ENCODE measurements around the gene RCOR1. TPM values are rescaled to one million over a fixed set of nuclear protein-coding genes. Genes with fewer than 3 reads are reported as not detected.
A peak's percentile ranks its signal among the peaks of the same experiment; 100 is the strongest.
"Not testable (repeated sequence)": the region's sequence is repeated elsewhere in the genome, so short reads cannot be mapped to it uniquely, and the experiment has no call there.

RCOR1 gene
- total RNA-seq, 2 experiments from 2014 or later, result 14.8 to 15.3 TPM

GRCh38 chr14:102760496-102761193 lies 168.2 kb downstream of the RCOR1 start:
- CTCF ChIA-PET, result interaction anchor here (0.7 to 1.3 kb wide), 4 partner anchors 11 to 332 kb away, joined by 3 to 4 read pairs (median 4); no protein-coding TSS in a partner anchor
- H3K27me3 Mint-ChIP-seq, result no peaks in the 10 kb centered on the region
- H3K27ac Mint-ChIP-seq, result no peak overlapping the region
- intact Hi-C loops (cut with DNase I, micrococcal nuclease), result no loop called here
- ATAC-seq, result no peak
- H3K4me1 Mint-ChIP-seq, result no peaks in the 10 kb centered on the region
- no peak overlapping the region for H3K4me3 Mint-ChIP-seq
- H3K9me3 Mint-ChIP-seq (ENCODE audit: low read depth), result no peaks in the 10 kb centered on the region
- DNase-seq, result no peak
- POLR2A ChIA-PET, result no interaction called here
- H3K36me3 Mint-ChIP-seq (ENCODE audit: low read depth), result no peaks in the 10 kb centered on the region

DNA sequence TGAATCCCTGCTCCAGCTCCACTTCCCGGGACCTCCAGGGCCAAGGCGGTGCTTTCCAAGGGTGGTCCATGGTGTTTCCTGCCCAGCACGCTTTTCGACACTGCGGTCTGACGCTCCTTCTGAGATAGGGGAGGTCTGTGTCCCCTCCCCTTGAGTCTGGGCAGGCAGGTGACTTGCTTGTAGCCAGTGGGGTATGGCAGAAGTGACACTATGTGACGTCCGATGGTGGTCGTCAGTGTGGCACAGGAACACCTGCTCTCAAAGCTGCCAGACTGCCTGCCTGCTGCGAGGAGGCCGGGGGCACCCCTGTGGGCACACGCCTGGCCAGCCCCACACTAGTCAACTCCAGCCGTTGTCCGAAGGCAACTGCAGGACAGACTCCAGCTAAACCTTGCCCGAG lies 168.8 kb downstream of the RCOR1 start:
- H3K36me3 Mint-ChIP-seq (ENCODE audit: low read depth), result no peaks in the 10 kb centered on the region
- DNase-seq (no peak), ATAC-seq (no peak)
- ChIA-PET POLR2A (no interaction called here), CTCF (no interaction called here)
- no peak overlapping the region for H3K4me3 Mint-ChIP-seq
- intact Hi-C loops (cut with DNase I, micrococcal nuclease), result no loop called here
- no peak overlapping the region for H3K27ac Mint-ChIP-seq
- no peaks in the 10 kb centered on the region for H3K4me1 Mint-ChIP-seq
- H3K9me3 Mint-ChIP-seq (ENCODE audit: low read depth), result no peaks in the 10 kb centered on the region
- no peaks in the 10 kb centered on the region for H3K27me3 Mint-ChIP-seq

DNA sequence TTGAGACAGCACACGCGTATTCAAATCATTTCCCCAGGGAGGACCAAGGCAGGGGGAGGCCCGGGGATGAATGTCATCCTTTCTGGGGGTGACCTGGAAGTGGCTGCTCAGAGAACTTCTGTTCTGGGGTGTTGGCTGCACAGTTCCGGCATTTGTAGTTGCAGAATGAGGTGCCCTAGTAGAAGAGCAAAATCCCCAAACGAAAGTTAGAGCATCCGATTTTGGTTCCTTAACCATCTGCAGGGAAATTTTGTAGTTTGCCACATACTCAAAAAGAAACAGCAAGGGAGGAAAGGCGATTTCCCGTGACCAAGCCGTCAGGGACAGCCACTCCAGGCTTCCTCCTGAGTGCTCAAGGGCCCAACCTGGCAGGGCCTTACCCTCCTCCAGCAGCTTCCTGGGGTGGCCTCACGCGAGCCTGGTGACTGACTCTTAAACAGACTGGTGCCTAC lies 171.8 kb downstream of the RCOR1 start:
- Mint-ChIP-seq H3K36me3 (ENCODE audit: low read depth) (no peaks in the 10 kb centered on the region), H3K4me3 (no peak overlapping the region), H3K27me3 (no peaks in the 10 kb centered on the region), H3K27ac (no peak overlapping the region), H3K4me1 (peaks cover 8% of the 10 kb centered on the region), H3K9me3 (ENCODE audit: low read depth) (no peaks in the 10 kb centered on the region)
- CTCF ChIA-PET, result interaction anchor here (0.6 to 1.3 kb wide), 2 partner anchors 70 to 1313 kb away, joined by 3 to 4 read pairs; no protein-coding TSS in a partner anchor
- intact Hi-C loops (cut with DNase I, micrococcal nuclease), result no loop called here
- DNase-seq (no peak), ATAC-seq (peak; percentile 27)
- POLR2A ChIA-PET, result no interaction called here

- DNase-seq; H3K27ac Mint-ChIP-seq; H3K4me3 Mint-ChIP-seq; H3K27me3 Mint-ChIP-seq; H3K9me3 Mint-ChIP-seq (ENCODE audit: low read depth); H3K36me3 Mint-ChIP-seq (ENCODE audit: low read depth); POLR2A ChIA-PET; intact Hi-C loops (cut with DNase I, micrococcal nuclease); ATAC-seq; CTCF ChIA-PET; H3K4me1 Mint-ChIP-seq: not testable (repeated sequence)
These were observed 173.3 kb downstream of the RCOR1 start for GRCh38 chr14:102765770-102766169.

- H3K9me3 Mint-ChIP-seq (ENCODE audit: low read depth), result no peaks in the 10 kb centered on the region
- no peak overlapping the region for H3K4me3 Mint-ChIP-seq
- ChIA-PET POLR2A (no interaction called here), CTCF (interaction anchor here (0.6 to 0.7 kb wide), 2 partner anchors 94 to 541 kb away, joined by 3 to 4 read pairs; no protein-coding TSS in a partner anchor)
- DNase-seq, result peak; percentile 30
- intact Hi-C loops (cut with DNase I, micrococcal nuclease), result no loop called here
- H3K27ac Mint-ChIP-seq, result no peak overlapping the region
- ATAC-seq, result peak; percentile 87
- H3K4me1 Mint-ChIP-seq, result peaks cover 10% of the 10 kb centered on the region
- no peaks in the 10 kb centered on the region for H3K27me3 Mint-ChIP-seq
- no peaks in the 10 kb centered on the region for H3K36me3 Mint-ChIP-seq (ENCODE audit: low read depth)
These were observed 176.0 kb downstream of the RCOR1 start for GRCh38 chr14:102768223-102769048.

- CTCF ChIA-PET, result no interaction called here
- POLR2A ChIA-PET, result no interaction called here
- H3K27ac Mint-ChIP-seq, result no peak overlapping the region
These were observed 176.5 kb downstream of the RCOR1 start for GRCh38 chr14:102769049-102769327.

DNA sequence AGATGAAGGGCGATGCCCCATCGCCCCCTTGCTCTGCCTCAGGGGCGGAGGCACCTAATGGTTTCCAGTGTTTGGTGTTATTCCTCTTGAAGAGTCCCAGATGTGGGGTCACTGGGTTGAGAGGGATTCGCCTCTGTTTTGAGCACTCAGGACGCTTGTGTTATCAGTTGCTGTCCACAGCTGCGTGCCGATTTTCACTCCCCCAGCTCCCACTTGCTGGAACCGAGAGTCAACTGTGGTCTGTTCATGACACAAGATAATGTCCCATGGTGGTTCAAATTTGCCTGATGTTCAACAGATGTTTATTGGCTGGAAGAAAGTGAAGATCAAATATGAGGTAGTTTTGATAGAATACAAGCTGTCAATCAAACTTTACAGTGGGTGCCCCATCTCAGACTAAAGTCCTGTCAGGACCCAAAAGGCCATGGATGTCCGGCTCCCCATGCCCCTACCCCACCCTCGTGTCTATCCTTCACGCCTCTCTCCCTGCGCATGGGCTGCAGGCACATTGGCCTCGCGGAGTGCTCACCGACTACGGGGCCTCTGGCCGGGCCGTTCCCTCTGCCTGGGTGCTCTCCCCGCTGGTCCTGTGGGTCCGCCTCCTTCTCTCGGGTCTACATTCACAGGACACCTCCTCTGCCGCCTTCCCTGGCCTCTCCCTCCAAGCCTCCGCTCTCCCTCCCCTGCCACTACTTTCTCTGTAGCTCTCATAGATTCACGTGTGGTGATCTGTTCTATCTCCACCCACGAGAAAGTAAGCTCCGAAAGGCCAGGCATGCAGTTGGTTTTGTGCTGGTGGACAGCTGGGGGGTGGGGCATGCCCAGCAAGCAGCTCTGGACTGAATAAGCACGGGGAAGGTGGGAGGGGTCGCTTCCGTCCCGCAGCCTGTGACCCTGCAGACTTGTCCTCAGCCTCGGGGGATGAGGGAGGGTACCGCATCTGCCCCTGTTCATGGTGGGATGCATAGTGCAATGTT lies 178.0 kb downstream of the RCOR1 start:
- POLR2A ChIA-PET, result no interaction called here
- no peaks in the 10 kb centered on the region for H3K27me3 Mint-ChIP-seq

More at GRCh38 chr14:102769049-102769327, 176.5 kb downstream of the RCOR1 start:
- H3K4me3 Mint-ChIP-seq, result no peak overlapping the region
- H3K27me3 Mint-ChIP-seq, result no peaks in the 10 kb centered on the region
- H3K4me1 Mint-ChIP-seq, result peaks cover 10% of the 10 kb centered on the region
- no peaks in the 10 kb centered on the region for H3K9me3 Mint-ChIP-seq (ENCODE audit: low read depth)
- ATAC-seq, result no peak
- no peaks in the 10 kb centered on the region for H3K36me3 Mint-ChIP-seq (ENCODE audit: low read depth)
- DNase-seq, result no peak
- intact Hi-C loops (cut with DNase I, micrococcal nuclease), result no loop called here

DNA sequence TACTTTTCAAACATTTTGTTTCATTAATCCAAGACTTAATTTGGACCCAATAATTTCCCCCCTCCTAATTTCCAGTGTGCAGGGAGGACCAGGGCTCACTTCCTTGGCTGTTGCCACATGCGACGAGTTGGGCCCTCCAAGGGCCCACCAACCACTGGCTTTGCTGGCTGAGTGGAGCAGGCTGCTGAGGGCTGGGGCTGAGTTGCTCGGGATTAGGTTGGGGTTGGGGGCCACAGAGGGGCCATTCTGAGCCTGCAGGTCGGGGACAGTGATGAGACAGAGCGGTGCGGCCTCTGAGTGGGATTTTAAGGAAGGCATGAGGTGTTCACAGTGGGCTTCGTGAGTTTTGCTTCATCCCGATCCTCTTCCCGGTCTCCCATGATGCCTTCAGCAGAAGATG lies 178.7 kb downstream of the RCOR1 start:
- ChIA-PET POLR2A (no interaction called here), CTCF (interaction anchor here (0.6 to 1.5 kb wide), 3 partner anchors 11 to 246 kb away, joined by 3 to 4 read pairs (median 3); no protein-coding TSS in a partner anchor)
- Mint-ChIP-seq H3K9me3 (ENCODE audit: low read depth) (no peaks in the 10 kb centered on the region), H3K27me3 (no peaks in the 10 kb centered on the region), H3K4me1 (peaks cover 28% of the 10 kb centered on the region), H3K36me3 (ENCODE audit: low read depth) (no peaks in the 10 kb centered on the region), H3K27ac (no peak overlapping the region), H3K4me3 (no peak overlapping the region)
- DNase-seq, result no peak
- no peak for ATAC-seq
- intact Hi-C loops (cut with DNase I, micrococcal nuclease), result no loop called here

More for the DNA sequence above, 178.0 kb downstream of the RCOR1 start:
- H3K36me3 Mint-ChIP-seq (ENCODE audit: low read depth), result no peaks in the 10 kb centered on the region
- ATAC-seq, result no peak
- H3K27ac Mint-ChIP-seq, result no peak overlapping the region
- CTCF ChIA-PET, result interaction anchor here (0.6 kb wide), 2 partner anchors 43 to 124 kb away, joined by 3 read pairs; no protein-coding TSS in a partner anchor
- H3K4me1 Mint-ChIP-seq, result peaks cover 21% of the 10 kb centered on the region
- H3K9me3 Mint-ChIP-seq (ENCODE audit: low read depth), result no peaks in the 10 kb centered on the region
- intact Hi-C loops (cut with DNase I, micrococcal nuclease), result no loop called here
- no peak for DNase-seq
- H3K4me3 Mint-ChIP-seq, result no peak overlapping the region

GRCh38 chr14:102772781-102773570 lies 180.5 kb downstream of the RCOR1 start:
- intact Hi-C loops (cut with DNase I, micrococcal nuclease), result no loop called here
- DNase-seq (no peak), ATAC-seq (no peak)
- Mint-ChIP-seq H3K9me3 (ENCODE audit: low read depth) (no peaks in the 10 kb centered on the region), H3K4me3 (no peak overlapping the region), H3K27ac (no peak overlapping the region), H3K36me3 (ENCODE audit: low read depth) (no peaks in the 10 kb centered on the region), H3K4me1 (peaks cover 34% of the 10 kb centered on the region), H3K27me3 (no peaks in the 10 kb centered on the region)
- CTCF ChIA-PET, result interaction anchor here (0.6 to 1.5 kb wide), 5 partner anchors 11 to 248 kb away, joined by 3 to 6 read pairs (median 4); no protein-coding TSS in a partner anchor
- POLR2A ChIA-PET, result interaction anchor here (0.6 kb wide), 1 partner anchor 456 kb away, joined by 3 read pairs; no protein-coding TSS in a partner anchor

DNA sequence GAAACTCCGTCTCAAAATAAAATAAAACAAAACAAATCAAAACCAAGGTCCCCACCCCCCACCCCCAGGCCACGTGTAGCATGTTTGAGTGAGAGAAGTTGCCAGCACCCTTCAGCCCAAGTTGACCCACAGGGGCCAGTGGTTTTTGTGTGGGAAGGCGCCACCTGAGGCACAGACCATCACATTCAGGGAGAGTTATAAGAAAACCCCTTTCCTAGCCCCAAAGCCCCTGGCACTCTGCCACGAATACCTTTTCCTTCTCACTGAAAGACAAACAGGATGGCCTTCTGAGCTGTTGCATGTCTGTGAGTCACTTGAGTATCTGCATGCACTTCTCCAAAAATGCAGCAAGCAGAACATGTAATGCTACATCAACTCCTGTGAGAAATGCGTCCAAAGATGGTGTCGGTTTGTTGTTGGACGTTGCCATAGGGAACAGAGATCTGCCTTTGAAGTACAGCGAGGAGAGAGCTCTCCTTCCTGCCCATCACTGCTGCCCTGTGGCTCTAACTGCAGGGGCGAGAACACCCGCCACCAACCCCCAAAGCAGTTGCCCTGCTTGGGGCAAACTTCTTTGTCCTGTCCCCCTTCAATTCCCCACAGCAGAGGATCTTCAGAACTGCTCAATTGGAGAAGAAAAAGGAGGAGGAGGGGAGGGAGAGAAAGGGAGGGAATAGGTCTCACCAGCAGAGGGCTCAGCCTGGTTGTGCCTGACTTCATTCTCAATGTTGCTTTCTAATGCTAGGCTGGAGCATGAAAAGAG lies 182.1 kb downstream of the RCOR1 start:
- intact Hi-C loops (cut with DNase I, micrococcal nuclease), result loop anchor here (1.0 to 5.0 kb wide), 5 partner anchors 108 to 613 kb away; partner anchors contain the start of genes MARK3 (in 1 of the 2) and ZNF839 (in 1 of the 2)
- H3K9me3 Mint-ChIP-seq (ENCODE audit: low read depth), result no peaks in the 10 kb centered on the region
- ChIA-PET POLR2A (interaction anchor here (0.5 kb wide), 2 partner anchors 13 to 99 kb away, joined by 7 to 12 read pairs; no protein-coding TSS in a partner anchor), CTCF (interaction anchor here (0.7 to 1.5 kb wide), 9 partner anchors 10 to 206 kb away, joined by 3 to 8 read pairs (median 3); no protein-coding TSS in a partner anchor)
- H3K4me3 Mint-ChIP-seq, result peak overlapping the region; percentile 7
- DNase-seq, result peak; percentile 73
- H3K27me3 Mint-ChIP-seq, result no peaks in the 10 kb centered on the region
- peaks cover 14% of the 10 kb centered on the region for H3K36me3 Mint-ChIP-seq (ENCODE audit: low read depth)
- peak overlapping the region; percentile 78 for H3K27ac Mint-ChIP-seq
- peaks cover 32% of the 10 kb centered on the region for H3K4me1 Mint-ChIP-seq
- ATAC-seq, result peak; percentile 58
